ENCODE measurements around the gene CARTPT.

The CARTPT gene

GRCh38 chr5:71701407-71701806 is 17.7 kb upstream of the CARTPT start:
- H3K4me3 ChIP-seq = no peak overlapping the region
- no peak for DNase-seq (ENCODE audit: low spot score)
- TF ChIP-seq CTCF (IDR thresholded peaks at IDR 0.05) = no peak

GRCh38 chr5:71703941-71704340 is 15.1 kb upstream of the CARTPT start:
- Histone ChIP-seq H3K4me3 (no peak overlapping the region), H3K27ac (no peak overlapping the region)
- no peak for TF ChIP-seq CTCF (IDR thresholded peaks at IDR 0.05)
- no peak for DNase-seq (ENCODE audit: low spot score)

More at GRCh38 chr5:71701407-71701806, 17.7 kb upstream of the CARTPT start:
- H3K27ac ChIP-seq = no peak overlapping the region

- no peak for DNase-seq (ENCODE audit: low spot score)
- Histone ChIP-seq H3K27ac (no peak overlapping the region), H3K4me3 (no peak overlapping the region)
- no peak for TF ChIP-seq CTCF (IDR thresholded peaks at IDR 0.05)
These were observed 13.7 kb upstream of the CARTPT start for GRCh38 chr5:71705421-71705820.

- no peak for TF ChIP-seq CTCF (IDR thresholded peaks at IDR 0.05)
- no peak overlapping the region for H3K4me3 ChIP-seq
- H3K27ac ChIP-seq = no peak overlapping the region
- no peak for DNase-seq (ENCODE audit: low spot score)
These were observed 12.2 kb upstream of the CARTPT start for GRCh38 chr5:71706906-71707305.

GRCh38 chr5:71711610-71712009 is 7.5 kb upstream of the CARTPT start:
- no peak for TF ChIP-seq CTCF (IDR thresholded peaks at IDR 0.05)

GRCh38 chr5:71714911-71715310 is 4.2 kb upstream of the CARTPT start:
- no peak for TF ChIP-seq CTCF (IDR thresholded peaks at IDR 0.05)
- H3K27ac ChIP-seq = no peak overlapping the region
- DNase-seq (ENCODE audit: low spot score) = no peak
- no peak overlapping the region for H3K4me3 ChIP-seq

More at GRCh38 chr5:71711610-71712009, 7.5 kb upstream of the CARTPT start:
- H3K27ac ChIP-seq = no peak overlapping the region
- no peak overlapping the region for H3K4me3 ChIP-seq
- DNase-seq (ENCODE audit: low spot score) = no peak

- no peak for TF ChIP-seq CTCF (IDR thresholded peaks at IDR 0.05)
- DNase-seq (ENCODE audit: low spot score) = no peak
- Histone ChIP-seq H3K4me3 (no peak overlapping the region), H3K27ac (no peak overlapping the region)
These were observed 8.9 kb downstream of the CARTPT start for GRCh38 chr5:71727978-71728377.

Data from coronary artery (tissue), 2 donors.